Measurements from ENCODE around the gene CACNA2D3. TPM values are rescaled to one million over a fixed set of nuclear protein-coding genes. Genes with fewer than 3 reads are reported as not detected.

The CACNA2D3 gene
- total RNA-seq, 1 donor from 2014 or later: 0.29 TPM

DNA sequence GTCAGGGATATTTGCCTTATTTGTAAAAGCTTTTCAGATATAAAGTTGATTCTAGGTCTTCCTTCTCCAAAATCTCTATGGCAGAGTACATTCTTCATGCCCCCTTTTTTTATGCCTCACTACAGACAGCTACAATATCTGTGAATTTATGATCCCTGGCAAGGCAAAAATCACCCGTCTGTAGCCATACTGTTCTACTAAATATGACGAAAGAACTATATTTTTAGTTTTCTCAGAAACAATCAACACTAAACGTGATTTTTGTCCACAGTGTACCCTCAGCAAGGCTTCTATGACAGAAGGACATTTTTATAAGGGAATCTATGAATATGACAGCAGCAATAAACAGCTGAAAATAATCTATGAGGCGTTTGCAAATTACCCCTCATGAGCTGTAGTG lies 792.8 kb downstream of the CACNA2D3 start:
- DNase-seq (ENCODE audit: low spot score, unreplicated experiment): no peak
- no peaks in the 10 kb centered on the region for H3K4me1 Mint-ChIP-seq (ENCODE audit: low read depth)
- H3K27ac Mint-ChIP-seq: no peak overlapping the region
- no peaks in the 10 kb centered on the region for H3K36me3 Mint-ChIP-seq (ENCODE audit: insufficient read depth)
- TF ChIP-seq CTCF (IDR thresholded peaks at IDR 0.05; ENCODE audit: unreplicated experiment): no peak
- no peak overlapping the region for H3K4me3 Mint-ChIP-seq (ENCODE audit: low read depth)
- H3K27me3 Mint-ChIP-seq: no peaks in the 10 kb centered on the region
- peaks cover 9% of the 10 kb centered on the region for H3K9me3 Mint-ChIP-seq (ENCODE audit: low read depth)

- no peak overlapping the region for H3K4me3 Mint-ChIP-seq (ENCODE audit: low read depth)
- H3K36me3 Mint-ChIP-seq (ENCODE audit: insufficient read depth): no peaks in the 10 kb centered on the region
- H3K4me1 Mint-ChIP-seq (ENCODE audit: low read depth): no peaks in the 10 kb centered on the region
- TF ChIP-seq CTCF (IDR thresholded peaks at IDR 0.05; ENCODE audit: unreplicated experiment): no peak
- peaks cover 9% of the 10 kb centered on the region for H3K9me3 Mint-ChIP-seq (ENCODE audit: low read depth)
- no peak overlapping the region for H3K27ac Mint-ChIP-seq
- no peak for DNase-seq (ENCODE audit: low spot score, unreplicated experiment)
- no peaks in the 10 kb centered on the region for H3K27me3 Mint-ChIP-seq
Measured at GRCh38 chr3:54915976-54916375, 793.6 kb downstream of the CACNA2D3 start.

- H3K9me3 Mint-ChIP-seq (ENCODE audit: low read depth): peaks cover 5% of the 10 kb centered on the region
- TF ChIP-seq CTCF (IDR thresholded peaks at IDR 0.05; ENCODE audit: unreplicated experiment): no peak
- no peaks in the 10 kb centered on the region for H3K36me3 Mint-ChIP-seq (ENCODE audit: insufficient read depth)
- no peaks in the 10 kb centered on the region for H3K4me1 Mint-ChIP-seq (ENCODE audit: low read depth)
- H3K27me3 Mint-ChIP-seq: no peaks in the 10 kb centered on the region
- no peak overlapping the region for H3K27ac Mint-ChIP-seq
- DNase-seq (ENCODE audit: low spot score, unreplicated experiment): no peak
- H3K4me3 Mint-ChIP-seq (ENCODE audit: low read depth): no peak overlapping the region
Measured at GRCh38 chr3:54916732-54917131, 794.4 kb downstream of the CACNA2D3 start.

DNA sequence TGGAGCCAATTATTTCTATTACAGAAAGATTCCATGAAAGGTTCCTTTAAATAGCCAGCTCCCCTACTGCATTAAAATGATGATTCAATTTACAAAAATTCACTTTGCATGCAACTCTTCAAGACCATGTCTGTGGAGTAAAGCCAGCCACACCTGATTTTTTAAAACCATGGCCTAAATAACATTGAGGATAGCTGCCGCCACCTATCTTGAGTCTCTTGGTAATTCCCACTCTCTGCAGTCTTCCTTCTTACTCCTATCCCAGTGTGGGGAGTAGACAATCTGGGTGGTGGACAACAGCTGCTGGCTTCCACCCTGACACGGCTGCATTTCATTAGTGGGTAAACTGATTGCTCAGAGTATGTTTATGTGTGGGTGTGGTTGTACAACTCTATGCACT lies 794.8 kb downstream of the CACNA2D3 start:
- no peak overlapping the region for H3K4me3 Mint-ChIP-seq (ENCODE audit: low read depth)
- peaks cover 5% of the 10 kb centered on the region for H3K9me3 Mint-ChIP-seq (ENCODE audit: low read depth)
- no peak for TF ChIP-seq CTCF (IDR thresholded peaks at IDR 0.05; ENCODE audit: unreplicated experiment)
- H3K4me1 Mint-ChIP-seq (ENCODE audit: low read depth): no peaks in the 10 kb centered on the region
- no peaks in the 10 kb centered on the region for H3K36me3 Mint-ChIP-seq (ENCODE audit: insufficient read depth)
- H3K27ac Mint-ChIP-seq: no peak overlapping the region
- no peak for DNase-seq (ENCODE audit: low spot score, unreplicated experiment)
- no peaks in the 10 kb centered on the region for H3K27me3 Mint-ChIP-seq

DNA sequence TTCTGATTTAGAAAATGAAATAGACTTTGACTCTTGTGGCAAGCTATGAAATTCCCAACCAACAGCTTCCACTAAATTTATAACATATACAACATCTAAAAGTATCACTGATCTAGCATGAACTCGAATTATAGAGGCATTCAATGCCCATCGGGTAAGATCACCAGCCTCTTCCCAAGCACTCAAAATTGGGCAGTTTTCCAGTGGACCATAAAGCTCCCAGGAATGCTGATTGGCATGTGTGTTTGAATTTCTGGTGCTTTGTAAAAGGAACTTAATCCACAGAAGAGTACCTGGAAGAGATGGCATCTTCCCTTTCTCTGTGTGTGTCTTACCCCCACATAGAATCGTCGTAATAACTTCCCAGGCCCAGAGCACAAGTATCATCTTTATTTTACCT lies 795.5 kb downstream of the CACNA2D3 start:
- H3K36me3 Mint-ChIP-seq (ENCODE audit: insufficient read depth): no peaks in the 10 kb centered on the region
- no peaks in the 10 kb centered on the region for H3K27me3 Mint-ChIP-seq
- DNase-seq (ENCODE audit: low spot score, unreplicated experiment): no peak
- no peak overlapping the region for H3K27ac Mint-ChIP-seq
- H3K9me3 Mint-ChIP-seq (ENCODE audit: low read depth): no peaks in the 10 kb centered on the region
- H3K4me1 Mint-ChIP-seq (ENCODE audit: low read depth): no peaks in the 10 kb centered on the region
- TF ChIP-seq CTCF (IDR thresholded peaks at IDR 0.05; ENCODE audit: unreplicated experiment): no peak
- H3K4me3 Mint-ChIP-seq (ENCODE audit: low read depth): no peak overlapping the region
